Caco-2 (cell line): ENCODE data around the gene PLCE1. TPM values are rescaled to one million over a fixed set of nuclear protein-coding genes. Genes with fewer than 3 reads are reported as not detected.

Source experiments
- BruUV-seq: library from RNA; stranded (reverse); fragments of 400-500 nt; replicated peaks from 2 replicates; lab custom pipeline; 2021; lab: Mats Ljungman, UMichigan
- CTCF ChIA-PET: fragments of 300-600 bp; sonication (Branson Sonifier 250); formaldehyde crosslinking; loops from one replicate; lab custom pipeline; 2022; ENCODE audit warnings: antibody characterized with exemption; lab: Charles Lee
- POLR2A ChIA-PET: fragments of 300-600 bp; sonication (Branson Sonifier 250); formaldehyde crosslinking; loops from one replicate; lab custom pipeline; 2022; ENCODE audit warnings: antibody characterized with exemption; lab: Charles Lee
- DNase-seq, 2 experiments: peaks; one replicate each; pipeline versions ENCODE4 v3.0.0 to v3.0.0-alpha.2; 2020 to 2022
- H3K27me3 ChIP-seq: replicated peaks from 2 replicates; pipeline ENCODE4 v1.6.0; 2011; ENCODE audit warnings: low read length; ENCODE audit not compliant: control insufficient read depth, insufficient read depth
- H3K36me3 ChIP-seq: 2 replicates; pipeline ENCODE4 v1.5.1; 2011; ENCODE audit warnings: low read length; ENCODE audit not compliant: control insufficient read depth, insufficient read depth
- H3K4me1 ChIP-seq: fragments of 250-450 bp; sonication (Bioruptor Pico); 2 replicates; pipeline ENCODE4 v1.5.1; 2020; ENCODE audit warnings: mild to moderate bottlenecking
- H3K4me3 ChIP-seq: 2 replicates; pipeline ENCODE4 v1.5.1; 2011; ENCODE audit warnings: low read depth, mild to moderate bottlenecking, control low read depth, low read length
- H3K9me3 ChIP-seq: fragments of 250-450 bp; sonication (Bioruptor Pico); 2 replicates; pipeline ENCODE4 v1.5.1; 2020; ENCODE audit warnings: mild to moderate bottlenecking, moderate library complexity
- H3K27ac Mint-ChIP-seq: one replicate; pipeline ENCODE4 v1.8.0; 2022; ENCODE audit warnings: mixed read lengths; ENCODE audit not compliant: unreplicated experiment
- H3K27me3 Mint-ChIP-seq: one replicate; pipeline ENCODE4 v1.8.0; 2022; ENCODE audit warnings: mixed read lengths; ENCODE audit not compliant: insufficient read depth, unreplicated experiment
- H3K36me3 Mint-ChIP-seq: one replicate; pipeline ENCODE4 v1.8.0; 2022; ENCODE audit warnings: mild to moderate bottlenecking, mixed read lengths; ENCODE audit not compliant: insufficient read depth, unreplicated experiment
- H3K4me1 Mint-ChIP-seq: one replicate; pipeline ENCODE4 v1.8.0; 2022; ENCODE audit warnings: low read depth, mixed read lengths; ENCODE audit not compliant: unreplicated experiment
- H3K4me3 Mint-ChIP-seq: one replicate; pipeline ENCODE4 v1.8.0; 2022; ENCODE audit warnings: mild to moderate bottlenecking, moderate library complexity, mixed read lengths; ENCODE audit not compliant: unreplicated experiment
- H3K9me3 Mint-ChIP-seq: one replicate; pipeline ENCODE4 v1.8.0; 2022; ENCODE audit warnings: mixed read lengths; ENCODE audit not compliant: unreplicated experiment
- CTCF ChIP-seq, 2 experiments: fragments of 200-600 bp in 1 of 2; IDR thresholded peaks; 1 replicate in 1 of 2; 2 replicates in 1 of 2; pipeline versions ENCODE4 v1.5.1 to v1.8.0; 2011 to 2022; ENCODE audit warnings: antibody characterized with exemption in 1 of 2, control low read depth in 1 of 2, inconsistent platforms in 1 of 2, low read depth in 1 of 2, low read length in 1 of 2, mild to moderate bottlenecking in 1 of 2, moderate library complexity in 1 of 2; ENCODE audit not compliant: insufficient read depth in 1 of 2, severe bottlenecking in 1 of 2, unreplicated experiment in 1 of 2
- intact Hi-C: fragments of 100-400 bp; cut with micrococcal nuclease; formaldehyde crosslinking; loops from one replicate; pipeline ENCODE4 v1.10.0; 2022; ENCODE audit not compliant: unreplicated experiment
- total RNA-seq: library from RNA; stranded (reverse); gene quantifications from 2 replicates; pipeline ENCODE4 v1.2.3, GENCODE V29; 2022

PLCE1 gene
- total RNA-seq, 1 experiment from 2014 or later, result 12.8 TPM

GRCh38 chr10:94002156-94002555 is 8.4 kb downstream of the PLCE1 start:
- ChIA-PET CTCF (no interaction called here), POLR2A (no interaction called here)
- Mint-ChIP-seq H3K27me3 (no peaks in the 10 kb centered on the region), H3K9me3 (no peaks in the 10 kb centered on the region), H3K4me1 (peaks cover 58% of the 10 kb centered on the region), H3K27ac (no peak overlapping the region), H3K4me3 (no peak overlapping the region), H3K36me3 (no peaks in the 10 kb centered on the region)
- Histone ChIP-seq H3K9me3 (no peaks in the 10 kb centered on the region), H3K4me3 (no peak overlapping the region), H3K27me3 (no peaks in the 10 kb centered on the region), H3K36me3 (no peaks in the 10 kb centered on the region; the same call in 1 of the 2 replicates), H3K4me1 (peaks cover 72% of the 10 kb centered on the region)
- no peak for DNase-seq
- no peak for TF ChIP-seq CTCF (IDR thresholded peaks at IDR 0.05; ENCODE audit: insufficient read depth in 1 of 2, low read depth in 1 of 2, low read length in 1 of 2, severe bottlenecking in 1 of 2, unreplicated experiment in 1 of 2)
- intact Hi-C loops, result no loop called here
- BruUV-seq, result no TSS peak

DNA sequence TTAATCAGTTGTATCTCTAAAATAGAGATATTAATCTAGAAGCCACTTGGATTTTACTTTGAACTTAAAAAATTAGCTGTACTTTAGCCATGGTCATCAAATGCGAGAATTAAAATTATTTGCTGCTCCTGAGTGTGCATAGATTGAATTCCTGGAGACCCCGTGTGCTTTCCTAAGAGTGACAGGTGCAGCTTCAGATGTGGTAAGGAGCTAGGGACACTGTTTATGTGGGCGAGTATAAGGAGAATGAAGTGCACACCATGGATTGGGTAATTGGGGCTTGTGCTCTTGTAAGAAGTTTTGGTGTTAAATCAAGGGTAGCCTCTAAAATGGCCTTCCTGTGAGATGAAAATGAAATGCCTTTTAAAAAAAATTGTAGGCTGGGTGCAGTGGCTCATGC is 9.8 kb downstream of the PLCE1 start:
- ChIA-PET POLR2A (no interaction called here), CTCF (no interaction called here)
- DNase-seq, result no peak
- H3K4me1 Mint-ChIP-seq, result peaks cover 56% of the 10 kb centered on the region
- no peak for TF ChIP-seq CTCF (IDR thresholded peaks at IDR 0.05; ENCODE audit: insufficient read depth in 1 of 2, low read depth in 1 of 2, low read length in 1 of 2, severe bottlenecking in 1 of 2, unreplicated experiment in 1 of 2)
- H3K36me3 Mint-ChIP-seq, result no peaks in the 10 kb centered on the region
- H3K4me1 ChIP-seq, result peaks cover 80% of the 10 kb centered on the region
- no peaks in the 10 kb centered on the region for H3K27me3 Mint-ChIP-seq
- H3K36me3 ChIP-seq, result no peaks in the 10 kb centered on the region; the same call in 1 of the 2 replicates
- no peaks in the 10 kb centered on the region for H3K9me3 Mint-ChIP-seq
- H3K27ac Mint-ChIP-seq, result no peak overlapping the region
- no peaks in the 10 kb centered on the region for H3K27me3 ChIP-seq
- no peak overlapping the region for H3K4me3 ChIP-seq
- intact Hi-C loops, result no loop called here
- no peak overlapping the region for H3K4me3 Mint-ChIP-seq
- BruUV-seq, result no TSS peak
- H3K9me3 ChIP-seq, result no peaks in the 10 kb centered on the region

DNA sequence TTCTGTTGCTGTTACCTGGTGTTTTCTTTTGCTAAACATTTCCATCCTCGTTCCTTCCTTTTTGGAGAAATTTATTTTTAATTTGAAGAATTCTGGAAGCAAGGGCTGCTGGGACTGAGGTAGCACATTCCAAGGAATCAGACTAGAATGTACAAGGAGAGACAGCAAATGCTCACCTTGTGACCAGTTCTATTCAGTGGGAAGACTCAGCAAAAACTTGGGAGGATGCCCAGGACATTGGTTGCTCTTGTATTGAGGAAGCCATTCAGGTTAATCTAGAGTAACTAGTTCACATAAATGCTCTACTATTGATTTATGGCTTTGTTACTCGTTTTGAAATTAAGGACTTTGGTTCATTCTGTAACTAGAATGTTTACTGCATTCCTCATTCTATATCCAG is 11.3 kb downstream of the PLCE1 start:
- Mint-ChIP-seq H3K27me3 (no peaks in the 10 kb centered on the region), H3K4me1 (peaks cover 43% of the 10 kb centered on the region), H3K4me3 (no peak overlapping the region), H3K9me3 (no peaks in the 10 kb centered on the region), H3K27ac (peak overlapping the region; percentile 15), H3K36me3 (no peaks in the 10 kb centered on the region)
- ChIA-PET CTCF (no interaction called here), POLR2A (no interaction called here)
- Histone ChIP-seq H3K27me3 (no peaks in the 10 kb centered on the region), H3K4me3 (no peak overlapping the region), H3K9me3 (peaks cover 6% of the 10 kb centered on the region), H3K4me1 (peaks cover 67% of the 10 kb centered on the region), H3K36me3 (peaks cover 6% of the 10 kb centered on the region)
- TF ChIP-seq CTCF (IDR thresholded peaks at IDR 0.05; ENCODE audit: insufficient read depth in 1 of 2, low read depth in 1 of 2, low read length in 1 of 2, severe bottlenecking in 1 of 2, unreplicated experiment in 1 of 2), result no peak
- DNase-seq, result peak in 1 of 2 experiments; percentile 39
- intact Hi-C loops, result no loop called here
- BruUV-seq, result no TSS peak
